ENCODE results near the gene C1QTNF6. TPM values are rescaled to one million over a fixed set of nuclear protein-coding genes. Genes with fewer than 3 reads are reported as not detected.
"Not testable (repeated sequence)": the region's sequence is repeated elsewhere in the genome, so short reads cannot be mapped to it uniquely, and the experiment has no call there.

The C1QTNF6 gene
- 1 to 10 TPM; 3.3 to 5.0 (median 4.0) TPM for total RNA-seq (2021; fragmentation: NEBNext Ultra II Directional; extraction: Animal tissue kit (Norgen Biotek cat#: 25700))
- long read RNA-seq, partial matches to known transcripts: 1 of 3 reads
- long read RNA-seq, other reads (novel, unspliced or antisense): 2 of 3 reads

DNA sequence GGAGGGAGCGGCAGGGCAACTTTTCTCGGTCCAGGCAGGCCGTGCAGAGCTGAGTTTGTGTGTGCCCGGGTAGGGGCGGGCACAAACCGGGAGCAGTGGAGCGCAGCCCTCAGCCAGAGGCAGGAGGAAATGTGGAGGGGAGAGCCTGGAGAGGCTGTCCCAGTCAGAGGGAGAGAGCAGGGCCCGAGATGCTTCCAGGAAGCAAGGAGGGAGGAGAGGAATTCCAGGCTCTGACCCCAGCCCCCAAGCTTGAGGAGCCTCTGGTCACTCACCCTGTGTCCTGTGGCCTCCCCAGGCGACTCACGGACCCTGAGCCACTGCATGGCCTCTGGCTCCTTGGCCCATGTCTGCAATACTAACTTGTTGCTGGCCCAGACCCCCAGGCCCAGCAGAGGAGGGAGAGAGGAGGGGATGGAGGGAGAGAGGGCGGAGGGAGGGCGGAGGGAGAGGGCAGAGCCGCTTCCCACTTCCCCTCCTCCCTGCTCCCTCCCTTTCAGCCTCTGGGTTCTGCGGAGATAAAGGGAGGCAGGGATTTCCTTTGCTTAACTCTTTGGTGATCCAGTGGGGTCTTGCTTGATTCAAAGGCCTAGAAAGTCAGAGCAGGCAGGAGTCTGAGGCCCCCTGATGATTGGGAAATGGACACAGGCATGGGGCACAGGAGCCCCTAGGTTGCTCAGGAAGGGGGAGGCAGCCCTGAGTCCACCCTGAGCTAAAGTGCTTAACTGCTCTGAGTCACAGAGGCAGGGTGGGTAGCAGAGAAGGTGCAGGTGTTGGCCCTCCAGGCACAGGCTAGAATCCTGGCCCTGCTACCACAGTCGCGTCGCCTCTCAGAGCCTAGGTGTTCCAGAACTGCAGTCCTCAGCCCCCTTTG is at the start of gene C1QTNF6:
C1QTNF6 (minus strand) TSS at position 357 of the 871 bp plus-strand sequence; CDS start at position 323, 34 bp downstream.
- no peak for DNase-seq
- Mint-ChIP-seq H3K9me3 (no peaks in the 10 kb centered on the region), H3K4me1 (ENCODE audit: low read depth) (peaks cover 47% of the 10 kb centered on the region), H3K4me3 (peak within 1 kb of the TSS; percentile 88), H3K27ac (peak within 1 kb of the TSS; percentile 96), H3K36me3 (ENCODE audit: low read depth) (no peaks in the 10 kb centered on the region), H3K27me3 (ENCODE audit: insufficient read depth) (no peaks in the 10 kb centered on the region)
- TF ChIP-seq, protein P1, sequence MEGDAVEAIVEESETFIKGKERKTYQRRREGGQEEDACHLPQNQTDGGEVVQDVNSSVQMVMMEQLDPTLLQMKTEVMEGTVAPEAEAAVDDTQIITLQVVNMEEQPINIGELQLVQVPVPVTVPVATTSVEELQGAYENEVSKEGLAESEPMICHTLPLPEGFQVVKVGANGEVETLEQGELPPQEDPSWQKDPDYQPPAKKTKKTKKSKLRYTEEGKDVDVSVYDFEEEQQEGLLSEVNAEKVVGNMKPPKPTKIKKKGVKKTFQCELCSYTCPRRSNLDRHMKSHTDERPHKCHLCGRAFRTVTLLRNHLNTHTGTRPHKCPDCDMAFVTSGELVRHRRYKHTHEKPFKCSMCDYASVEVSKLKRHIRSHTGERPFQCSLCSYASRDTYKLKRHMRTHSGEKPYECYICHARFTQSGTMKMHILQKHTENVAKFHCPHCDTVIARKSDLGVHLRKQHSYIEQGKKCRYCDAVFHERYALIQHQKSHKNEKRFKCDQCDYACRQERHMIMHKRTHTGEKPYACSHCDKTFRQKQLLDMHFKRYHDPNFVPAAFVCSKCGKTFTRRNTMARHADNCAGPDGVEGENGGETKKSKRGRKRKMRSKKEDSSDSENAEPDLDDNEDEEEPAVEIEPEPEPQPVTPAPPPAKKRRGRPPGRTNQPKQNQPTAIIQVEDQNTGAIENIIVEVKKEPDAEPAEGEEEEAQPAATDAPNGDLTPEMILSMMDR (IDR thresholded peaks at IDR 0.05): no peak

DNA sequence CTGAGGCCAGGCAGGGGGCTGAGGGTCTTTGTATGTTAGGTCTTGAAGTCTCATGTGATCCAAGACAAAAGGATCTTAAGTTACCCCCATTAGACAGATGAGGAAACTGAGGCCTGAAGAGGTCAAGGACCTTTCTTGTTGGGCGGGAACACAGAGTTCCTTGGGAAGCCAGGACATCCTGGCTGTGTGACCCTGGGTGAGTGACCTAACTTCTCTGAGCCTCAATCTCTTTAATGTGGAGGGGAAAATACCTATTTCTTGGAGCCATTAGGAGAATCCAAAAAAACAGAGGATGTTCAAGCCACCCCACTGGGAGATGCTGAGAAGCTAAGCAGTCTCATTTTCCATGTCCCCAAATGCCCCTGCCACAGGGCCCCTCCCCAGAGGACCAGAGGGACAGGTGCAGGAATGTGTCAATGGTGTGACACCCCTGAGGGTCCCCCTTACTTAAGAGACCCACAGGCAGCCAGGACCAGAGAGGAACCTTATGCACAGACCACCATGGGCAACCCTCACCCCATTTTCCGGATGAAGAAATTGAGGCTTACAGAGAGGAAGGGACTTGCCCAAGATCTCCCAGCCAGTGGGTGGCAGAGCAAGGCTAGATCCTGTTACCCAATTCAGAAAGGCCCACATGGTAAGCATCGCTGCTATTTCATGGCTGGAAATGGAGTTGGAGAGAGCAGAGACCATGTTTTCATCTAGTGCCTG is 48.0 kb upstream of the C1QTNF6 start:
- Mint-ChIP-seq H3K27me3 (ENCODE audit: insufficient read depth) (peaks cover 11% of the 10 kb centered on the region), H3K27ac (no peak overlapping the region; the same call in 1 of the 2 replicates), H3K4me3 (no peak overlapping the region), H3K4me1 (ENCODE audit: low read depth) (peaks cover 6% of the 10 kb centered on the region), H3K36me3 (ENCODE audit: low read depth) (no peaks in the 10 kb centered on the region), H3K9me3 (no peaks in the 10 kb centered on the region)
- TF ChIP-seq, protein P1 (IDR thresholded peaks at IDR 0.05): no peak
- no peak for DNase-seq

DNA sequence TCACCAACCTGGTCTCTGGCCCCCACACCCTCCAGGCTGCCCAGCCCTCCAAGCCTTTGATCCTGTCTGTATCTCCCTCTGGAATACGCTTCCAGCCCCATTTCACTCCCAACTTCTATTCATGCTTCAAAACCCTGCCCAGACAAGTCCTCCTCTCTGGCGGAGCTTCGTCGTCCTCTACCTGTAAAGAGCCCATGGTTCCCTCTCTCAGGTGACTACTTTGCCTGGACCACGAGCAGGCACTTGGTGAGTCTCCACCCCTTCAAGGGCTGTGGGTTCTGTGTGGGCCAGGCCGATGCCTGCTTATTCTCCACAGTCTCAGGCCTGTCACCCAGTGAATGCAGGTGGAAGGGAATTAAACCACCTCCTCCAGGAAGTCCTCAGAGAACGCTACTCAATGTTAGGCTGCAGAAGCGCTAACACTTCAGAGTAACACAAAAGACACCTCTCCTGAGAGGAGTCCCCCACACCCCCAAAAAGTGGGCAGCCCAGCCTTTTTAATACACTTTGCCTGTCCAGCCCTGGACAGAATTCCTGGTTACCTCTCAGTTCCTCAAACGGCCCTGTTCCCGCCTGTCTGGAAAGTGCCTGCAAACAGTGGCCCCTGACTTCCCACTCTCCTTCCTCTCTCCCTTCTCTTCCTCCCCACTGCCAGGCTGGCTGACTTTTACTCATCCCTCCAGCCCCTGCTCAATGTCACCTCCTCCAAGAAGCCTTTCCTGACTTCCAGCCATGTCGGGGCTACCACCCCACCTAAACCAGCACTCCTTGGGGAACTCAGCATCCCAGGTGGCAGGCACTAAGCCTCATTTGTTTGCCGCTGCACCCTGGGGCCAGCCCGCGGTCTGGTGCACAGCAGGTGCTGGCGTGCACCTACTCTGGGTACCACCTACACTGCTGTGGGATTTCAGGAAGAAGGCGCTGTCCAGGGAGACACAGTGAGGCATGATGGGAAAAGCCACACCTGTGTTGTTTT is 47.0 kb upstream of the C1QTNF6 start:
- TF ChIP-seq, protein P1 (IDR thresholded peaks at IDR 0.05): no peak
- no peaks in the 10 kb centered on the region; the same call in 1 of the 2 replicates for H3K36me3 Mint-ChIP-seq (ENCODE audit: low read depth)
- DNase-seq: no peak

DNA sequence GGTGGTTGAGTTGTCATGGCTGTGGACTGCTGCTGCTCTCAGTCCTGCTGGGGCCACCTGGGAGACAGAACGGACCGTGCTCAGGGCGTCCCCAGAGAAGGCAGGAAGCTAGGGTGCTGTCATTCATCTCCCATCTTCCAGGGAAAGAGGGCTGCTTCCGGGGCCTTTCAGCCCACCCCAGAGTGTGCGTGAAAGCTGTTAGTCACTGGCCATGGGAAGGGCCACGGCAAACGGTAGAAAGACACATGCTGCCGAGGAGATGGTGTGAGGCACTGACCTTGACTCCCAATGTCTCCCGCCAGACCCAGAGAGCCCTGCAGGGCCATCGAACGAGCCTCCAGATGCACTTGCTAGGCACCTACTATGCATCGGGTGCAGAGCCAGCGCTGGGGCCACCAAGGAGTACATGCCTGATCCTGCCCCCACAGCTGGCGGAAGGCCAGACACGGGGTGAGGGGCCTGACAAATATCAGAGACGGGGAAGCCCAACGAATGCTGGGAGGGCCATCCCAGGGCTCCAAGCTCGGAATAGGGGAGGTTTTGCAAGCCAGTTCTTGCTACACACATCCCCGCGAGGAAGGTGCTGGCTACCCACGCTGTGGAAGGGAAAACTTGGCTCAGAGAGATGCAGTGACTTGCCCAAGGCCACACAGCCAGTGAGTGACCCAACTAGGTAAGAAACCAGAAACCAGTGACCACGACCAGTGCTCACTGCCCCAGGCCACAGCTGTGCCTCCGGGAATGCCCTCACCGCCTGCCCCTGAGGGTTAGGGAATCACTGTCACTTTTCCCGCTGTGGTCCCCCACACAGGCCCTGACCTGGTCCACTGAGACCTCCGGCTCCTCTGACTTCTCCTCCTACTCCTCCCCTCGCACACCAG is 45.9 kb upstream of the C1QTNF6 start:
- Mint-ChIP-seq H3K4me3 (no peak overlapping the region), H3K36me3 (ENCODE audit: low read depth) (no peaks in the 10 kb centered on the region; the same call in 1 of the 2 replicates), H3K9me3 (no peaks in the 10 kb centered on the region), H3K27me3 (ENCODE audit: insufficient read depth) (peaks cover 11% of the 10 kb centered on the region), H3K27ac (no peak overlapping the region), H3K4me1 (ENCODE audit: low read depth) (peaks cover 26% of the 10 kb centered on the region)
- no peak for DNase-seq
- TF ChIP-seq, protein P1 (IDR thresholded peaks at IDR 0.05): no peak

More for the DNA sequence above, 47.0 kb upstream of the C1QTNF6 start:
- Mint-ChIP-seq H3K9me3 (no peaks in the 10 kb centered on the region), H3K27me3 (ENCODE audit: insufficient read depth) (peaks cover 11% of the 10 kb centered on the region), H3K4me1 (ENCODE audit: low read depth) (peaks cover 16% of the 10 kb centered on the region), H3K4me3 (no peak overlapping the region), H3K27ac (no peak overlapping the region)

DNA sequence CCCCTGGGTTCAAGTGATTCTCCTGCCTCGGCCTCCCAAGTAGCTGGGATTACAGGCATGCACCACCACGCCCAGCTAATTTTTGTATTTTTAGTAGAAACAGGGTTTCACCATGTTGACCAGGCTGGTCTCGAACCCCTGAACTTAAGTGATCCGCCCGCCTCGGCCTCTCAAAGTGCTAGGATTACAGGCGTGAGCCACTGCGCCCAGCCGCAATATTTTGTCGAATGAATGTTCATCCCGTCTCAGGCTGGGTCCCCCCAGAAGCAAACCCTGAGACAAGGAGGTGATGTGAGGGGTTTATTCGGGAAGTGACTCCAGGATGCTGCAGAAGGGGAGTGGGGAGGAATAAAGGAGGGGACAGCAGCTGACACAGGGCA is 45.3 kb upstream of the C1QTNF6 start:
- Mint-ChIP-seq H3K4me1 (ENCODE audit: low read depth) (peaks cover 33% of the 10 kb centered on the region), H3K27me3 (ENCODE audit: insufficient read depth) (peaks cover 11% of the 10 kb centered on the region)
- not testable (repeated sequence) for H3K4me3 Mint-ChIP-seq; H3K27ac Mint-ChIP-seq; H3K36me3 Mint-ChIP-seq (ENCODE audit: low read depth); H3K9me3 Mint-ChIP-seq; DNase-seq
